ENCODE data around the gene KIZ.

The KIZ gene

GRCh38 chr20:21179757-21180156 lies 53.9 kb downstream of the KIZ start:
- no peak for DNase-seq (ENCODE audit: low read depth)

GRCh38 chr20:21180248-21180647 lies 54.4 kb downstream of the KIZ start:
- DNase-seq (ENCODE audit: low read depth), result no peak

GRCh38 chr20:21181028-21181427 lies 55.1 kb downstream of the KIZ start:
- no peak for DNase-seq (ENCODE audit: low read depth)

- no peak for DNase-seq (ENCODE audit: low read depth)
Observed at GRCh38 chr20:21182832-21183563, 57.1 kb downstream of the KIZ start.

GRCh38 chr20:21183722-21184121 lies 57.8 kb downstream of the KIZ start:
- DNase-seq (ENCODE audit: low read depth), result no peak

- no peak for DNase-seq (ENCODE audit: low read depth)
Observed at GRCh38 chr20:21184819-21185218, 58.9 kb downstream of the KIZ start.

- DNase-seq (ENCODE audit: low read depth), result no peak
Observed at GRCh38 chr20:21185849-21186248, 60.0 kb downstream of the KIZ start.

- DNase-seq (ENCODE audit: low read depth), result no peak
Observed at GRCh38 chr20:21189761-21190523, 64.1 kb downstream of the KIZ start.

GRCh38 chr20:21190869-21191268 lies 65.0 kb downstream of the KIZ start:
- DNase-seq (ENCODE audit: low read depth), result no peak

GRCh38 chr20:21191839-21192238 lies 66.0 kb downstream of the KIZ start:
- DNase-seq (ENCODE audit: low read depth), result no peak

- DNase-seq (ENCODE audit: low read depth), result no peak
Observed at GRCh38 chr20:21202259-21202658, 76.4 kb downstream of the KIZ start.

- no peak for DNase-seq (ENCODE audit: low read depth)
Observed at GRCh38 chr20:21203088-21203656, 77.3 kb downstream of the KIZ start.

GRCh38 chr20:21206584-21206983 lies 80.7 kb downstream of the KIZ start:
- DNase-seq (ENCODE audit: low read depth), result no peak

- DNase-seq (ENCODE audit: low read depth), result no peak
Observed at GRCh38 chr20:21208999-21209398, 83.1 kb downstream of the KIZ start.

- no peak for DNase-seq (ENCODE audit: low read depth)
Observed at GRCh38 chr20:21209668-21210067, 83.8 kb downstream of the KIZ start.

GRCh38 chr20:21213691-21214090 lies 87.8 kb downstream of the KIZ start:
- DNase-seq (ENCODE audit: low read depth), result no peak

- no peak for DNase-seq (ENCODE audit: low read depth)
Observed at GRCh38 chr20:21214431-21214830, 88.5 kb downstream of the KIZ start.

GRCh38 chr20:21219686-21220085 lies 93.8 kb downstream of the KIZ start:
- DNase-seq (ENCODE audit: low read depth), result no peak

- no peak for DNase-seq (ENCODE audit: low read depth)
Observed at GRCh38 chr20:21224217-21224616, 98.3 kb downstream of the KIZ start.

- DNase-seq (ENCODE audit: low read depth), result no peak
Observed at GRCh38 chr20:21225215-21225947, 99.5 kb downstream of the KIZ start.

GRCh38 chr20:21228511-21228910 lies 102.6 kb downstream of the KIZ start:
- DNase-seq (ENCODE audit: low read depth), result no peak

- no peak for DNase-seq (ENCODE audit: low read depth)
Observed at GRCh38 chr20:21229163-21229562, 103.3 kb downstream of the KIZ start.

GRCh38 chr20:21230220-21230619 lies 104.3 kb downstream of the KIZ start:
- no peak for DNase-seq (ENCODE audit: low read depth)
